PC-9 (cell line): ENCODE data around the gene IL22RA2. TPM values are rescaled to one million over a fixed set of nuclear protein-coding genes. Genes with fewer than 3 reads are reported as not detected.

Experiments used
- BruUV-seq: library from RNA; stranded (reverse); fragments of 400-500 nt; replicated peaks from 2 replicates; lab custom pipeline; 2021; lab: Mats Ljungman, UMichigan
- CTCF ChIA-PET: fragments of 300-600 bp; sonication (Branson Sonifier 250); formaldehyde crosslinking; loops from one replicate; lab custom pipeline; 2022; ENCODE audit warnings: antibody characterized with exemption; lab: Charles Lee
- POLR2A ChIA-PET: fragments of 300-600 bp; sonication (Branson Sonifier 250); formaldehyde crosslinking; loops from one replicate; lab custom pipeline; 2022; ENCODE audit warnings: antibody characterized with exemption; ENCODE audit not compliant: unreplicated experiment; lab: Charles Lee
- DNase-seq, 2 experiments: peaks; one replicate each; pipeline versions ENCODE4 v3.0.0 to v3.0.0-alpha.2; 2015 to 2022; ENCODE audit warnings: mixed read lengths in 1 of 2
- H2AFZ ChIP-seq: fragments of 200-600 bp; sonication (generic); 2 replicates; pipeline ENCODE4 v1.8.1; 2017; ENCODE audit warnings: antibody characterized with exemption
- H3F3A ChIP-seq: fragments of 200-600 bp; sonication (generic); 2 replicates; pipeline ENCODE4 v1.8.1; 2017; ENCODE audit warnings: antibody characterized with exemption, mild to moderate bottlenecking, low read depth; ENCODE audit not compliant: insufficient read depth
- H3K27ac ChIP-seq: fragments of 200-600 bp; sonication (generic); 2 replicates; pipeline ENCODE4 v1.6.1; 2016; ENCODE audit warnings: mixed run types
- H3K27me3 ChIP-seq: fragments of 200-600 bp; sonication (generic); 2 replicates; pipeline ENCODE4 v1.6.1; 2016; ENCODE audit warnings: low read depth, mixed run types; ENCODE audit not compliant: insufficient read depth
- H3K36me3 ChIP-seq: fragments of 200-600 bp; sonication (generic); 2 replicates; pipeline ENCODE4 v1.6.1; 2016; ENCODE audit warnings: low read depth, mixed run types
- H3K4me1 ChIP-seq: fragments of 200-600 bp; sonication (generic); replicated peaks from 2 replicates; pipeline ENCODE4 v1.6.1; 2016; ENCODE audit warnings: mixed run types; ENCODE audit not compliant: insufficient read depth
- H3K4me2 ChIP-seq: fragments of 200-600 bp; sonication (generic); 2 replicates; pipeline ENCODE4 v1.6.1; 2017; ENCODE audit warnings: mixed run types
- H3K4me3 ChIP-seq: fragments of 200-600 bp; sonication (generic); 2 replicates; pipeline ENCODE4 v1.6.1; 2016; ENCODE audit warnings: mixed run types
- H3K79me2 ChIP-seq: fragments of 200-600 bp; sonication (generic); 2 replicates; pipeline ENCODE4 v1.6.1; 2017; ENCODE audit warnings: low read depth, mixed run types
- H3K9me2 ChIP-seq: fragments of 200-600 bp; sonication (generic); 2 replicates; pipeline ENCODE4 v1.8.1; 2017; ENCODE audit warnings: mild to moderate bottlenecking; ENCODE audit not compliant: insufficient read depth
- H3K9me3 ChIP-seq: fragments of 200-600 bp; sonication (generic); 2 replicates; pipeline ENCODE4 v1.8.1; 2016; ENCODE audit warnings: low read depth; ENCODE audit not compliant: insufficient read depth
- H4K20me1 ChIP-seq: fragments of 200-600 bp; sonication (generic); 2 replicates; pipeline ENCODE4 v1.8.1; 2017; ENCODE audit not compliant: insufficient read depth
- EZH2 ChIP-seq: fragments of 200-600 bp; sonication (generic); IDR thresholded peaks from 2 replicates; pipeline ENCODE4 v1.8.0; 2017; ENCODE audit warnings: antibody characterized with exemption, low read depth
- intact Hi-C: fragments of 100-400 bp; cut with micrococcal nuclease; formaldehyde crosslinking; loops from one replicate; pipeline ENCODE4 v1.10.0; 2022; ENCODE audit not compliant: unreplicated experiment
- total RNA-seq: library from RNA; stranded (reverse); gene quantifications from 2 replicates; pipeline ENCODE4 v1.2.3, GENCODE V29; 2021
- TF ChIP-seq, protein P1 (sequence below): fragments of 200-600 bp; sonication (generic); conservative IDR thresholded peaks from 2 replicates; pipeline ENCODE4 v1.6.1; 2017; ENCODE audit warnings: mixed run types, antibody characterized with exemption, mild to moderate bottlenecking, moderate library complexity

The IL22RA2 gene
- total RNA-seq, 1 experiment from 2014 or later, result not detected

DNA sequence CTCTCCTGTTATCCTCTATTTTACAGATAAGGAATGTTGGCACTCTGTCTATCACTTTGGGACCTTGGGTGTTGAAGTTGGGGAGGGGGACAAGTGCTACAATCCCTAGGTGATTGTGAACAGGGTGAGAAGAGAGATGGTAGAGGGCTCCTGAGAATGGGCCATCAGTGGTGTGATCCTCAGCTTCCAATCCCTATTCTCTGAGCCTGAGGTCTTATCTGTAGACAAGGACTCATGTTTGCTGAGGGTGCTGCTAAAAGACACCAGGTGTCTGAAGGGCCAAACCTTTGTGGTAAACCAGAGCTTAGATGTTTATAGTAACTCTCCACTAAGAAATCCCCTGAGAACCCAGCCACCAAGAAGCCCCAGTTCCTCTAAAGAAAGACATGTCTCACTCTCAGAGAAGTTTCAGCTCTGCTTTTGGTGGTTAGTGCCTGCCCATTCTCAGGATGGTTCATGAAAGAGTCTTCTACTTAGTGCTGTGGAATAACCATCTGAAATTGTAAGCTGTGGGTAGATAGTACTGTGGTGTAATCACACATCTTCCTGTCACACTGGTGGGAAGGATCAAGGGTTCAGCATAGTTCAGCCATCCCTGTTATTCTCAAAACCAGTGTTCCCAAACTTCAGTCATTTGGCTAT is 70.5 kb downstream of the IL22RA2 start:
- Histone ChIP-seq H3K4me2 (no peak overlapping the region), H3K9me3 (no peaks in the 10 kb centered on the region), H3F3A (no peaks in the 10 kb centered on the region), H2AFZ (no peak overlapping the region), H4K20me1 (no peaks in the 10 kb centered on the region), H3K4me3 (no peak overlapping the region), H3K4me1 (no peaks in the 10 kb centered on the region; the same call in 1 of the 2 replicates), H3K36me3 (no peaks in the 10 kb centered on the region), H3K27ac (no peak overlapping the region), H3K27me3 (no peaks in the 10 kb centered on the region), H3K9me2 (no peaks in the 10 kb centered on the region), H3K79me2 (no peaks in the 10 kb centered on the region)
- ChIA-PET POLR2A (no interaction called here), CTCF (no interaction called here)
- BruUV-seq, result no TSS peak
- intact Hi-C loops, result no loop called here
- TF ChIP-seq, protein P1, sequence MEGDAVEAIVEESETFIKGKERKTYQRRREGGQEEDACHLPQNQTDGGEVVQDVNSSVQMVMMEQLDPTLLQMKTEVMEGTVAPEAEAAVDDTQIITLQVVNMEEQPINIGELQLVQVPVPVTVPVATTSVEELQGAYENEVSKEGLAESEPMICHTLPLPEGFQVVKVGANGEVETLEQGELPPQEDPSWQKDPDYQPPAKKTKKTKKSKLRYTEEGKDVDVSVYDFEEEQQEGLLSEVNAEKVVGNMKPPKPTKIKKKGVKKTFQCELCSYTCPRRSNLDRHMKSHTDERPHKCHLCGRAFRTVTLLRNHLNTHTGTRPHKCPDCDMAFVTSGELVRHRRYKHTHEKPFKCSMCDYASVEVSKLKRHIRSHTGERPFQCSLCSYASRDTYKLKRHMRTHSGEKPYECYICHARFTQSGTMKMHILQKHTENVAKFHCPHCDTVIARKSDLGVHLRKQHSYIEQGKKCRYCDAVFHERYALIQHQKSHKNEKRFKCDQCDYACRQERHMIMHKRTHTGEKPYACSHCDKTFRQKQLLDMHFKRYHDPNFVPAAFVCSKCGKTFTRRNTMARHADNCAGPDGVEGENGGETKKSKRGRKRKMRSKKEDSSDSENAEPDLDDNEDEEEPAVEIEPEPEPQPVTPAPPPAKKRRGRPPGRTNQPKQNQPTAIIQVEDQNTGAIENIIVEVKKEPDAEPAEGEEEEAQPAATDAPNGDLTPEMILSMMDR, result no peak
- no peak for TF ChIP-seq EZH2
- no peak for DNase-seq

DNA sequence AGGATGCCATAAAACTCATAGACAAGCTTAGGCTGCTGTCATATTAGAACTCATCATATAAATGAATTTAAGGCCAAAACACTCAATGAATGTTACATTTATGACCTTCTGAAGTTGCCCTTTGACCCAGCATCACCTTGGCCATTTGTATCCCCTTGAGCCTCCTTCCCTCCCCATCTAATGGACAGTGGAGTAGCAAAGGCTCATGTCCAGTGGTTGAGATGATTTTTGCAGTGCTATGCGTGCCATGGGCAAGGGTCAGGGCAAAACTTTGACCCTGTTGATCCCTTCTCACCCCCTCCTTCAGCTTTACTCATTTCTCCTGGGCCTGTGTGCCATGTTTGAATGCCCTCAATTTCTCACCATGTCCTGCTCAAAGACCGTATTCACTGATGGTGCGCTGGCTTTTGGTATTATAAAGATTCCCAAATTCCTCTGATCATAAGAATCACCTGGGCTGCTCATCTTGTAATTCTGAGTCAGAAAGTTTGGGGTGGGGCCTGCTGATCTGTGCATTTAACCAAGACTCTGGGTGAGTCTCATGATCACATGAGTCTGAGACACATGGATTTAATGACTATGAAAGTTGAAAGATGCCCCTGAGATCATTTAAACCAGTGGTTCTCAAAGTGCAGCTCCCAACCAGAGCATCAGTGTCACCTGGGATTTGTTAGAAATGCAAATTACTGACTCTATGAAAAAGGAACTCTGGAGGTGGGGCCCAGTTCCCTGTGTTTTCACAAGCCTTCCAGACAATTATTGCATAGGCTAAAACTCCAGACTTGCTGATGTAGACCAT is 71.2 kb downstream of the IL22RA2 start:
- ChIA-PET CTCF (no interaction called here), POLR2A (no interaction called here)
- Histone ChIP-seq H3K9me3 (no peaks in the 10 kb centered on the region), H3F3A (no peaks in the 10 kb centered on the region), H3K4me3 (no peak overlapping the region), H3K27me3 (no peaks in the 10 kb centered on the region), H3K36me3 (no peaks in the 10 kb centered on the region), H3K9me2 (no peaks in the 10 kb centered on the region), H3K4me1 (no peaks in the 10 kb centered on the region; the same call in 1 of the 2 replicates), H4K20me1 (no peaks in the 10 kb centered on the region), H2AFZ (no peak overlapping the region), H3K4me2 (no peak overlapping the region), H3K79me2 (no peaks in the 10 kb centered on the region), H3K27ac (no peak overlapping the region)
- no peak for DNase-seq
- TF ChIP-seq, protein P1, result no peak
- no peak for TF ChIP-seq EZH2
- intact Hi-C loops, result no loop called here
- BruUV-seq, result no TSS peak

DNA sequence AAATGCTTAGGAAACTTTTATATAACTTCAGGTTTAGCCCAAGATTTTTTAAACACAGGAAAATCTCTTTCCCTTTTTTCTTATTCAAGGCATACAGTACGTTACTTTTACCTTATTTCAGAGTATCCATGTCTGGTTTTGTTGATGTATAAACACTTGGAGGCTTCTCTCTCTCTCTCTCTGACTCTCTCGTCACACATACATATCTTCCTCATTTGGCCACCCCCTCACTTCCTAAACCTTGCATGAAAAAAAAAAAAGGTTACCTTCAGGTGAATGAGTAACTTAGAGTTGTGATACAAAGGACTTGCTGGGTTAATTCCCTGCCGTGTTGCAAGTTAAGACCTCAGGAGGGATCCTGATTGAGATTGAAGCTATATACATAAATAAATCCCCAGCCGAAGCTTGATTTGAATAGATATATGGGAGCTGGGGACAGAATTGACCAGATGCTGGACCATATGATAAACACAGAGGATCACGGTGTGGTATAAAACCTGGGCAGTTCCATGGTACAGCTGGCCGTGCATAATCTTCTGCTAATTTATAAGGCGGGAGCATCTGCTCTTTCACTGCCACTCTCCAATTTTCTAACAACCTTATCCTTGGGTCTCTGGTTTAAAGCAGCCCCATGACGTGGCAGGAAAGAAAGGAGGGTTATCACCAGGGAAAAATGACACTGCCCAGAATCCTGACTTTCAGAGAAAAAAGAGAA is 73.6 kb downstream of the IL22RA2 start:
- no peak overlapping the region for H3K27ac ChIP-seq
- CTCF ChIA-PET, result no interaction called here
- intact Hi-C loops, result no loop called here

More for the DNA sequence above, 73.6 kb downstream of the IL22RA2 start:
- no peak overlapping the region for H3K4me2 ChIP-seq
- H3K9me2 ChIP-seq, result no peaks in the 10 kb centered on the region
- no peak for DNase-seq
- no peaks in the 10 kb centered on the region for H3K27me3 ChIP-seq
- H3K79me2 ChIP-seq, result no peaks in the 10 kb centered on the region
- TF ChIP-seq EZH2, result no peak
- TF ChIP-seq, protein P1, result no peak
- H4K20me1 ChIP-seq, result no peaks in the 10 kb centered on the region
- H3K36me3 ChIP-seq, result no peaks in the 10 kb centered on the region
- no peaks in the 10 kb centered on the region for H3K4me1 ChIP-seq
- H3K4me3 ChIP-seq, result no peak overlapping the region
- no TSS peak for BruUV-seq
- H2AFZ ChIP-seq, result no peak overlapping the region
- no peaks in the 10 kb centered on the region for H3K9me3 ChIP-seq
- H3F3A ChIP-seq, result no peaks in the 10 kb centered on the region
- POLR2A ChIA-PET, result no interaction called here
